GM21786 (cell line): ENCODE measurements around the gene NPAT.
A peak's percentile ranks its signal among the peaks of the same experiment; 100 is the strongest.

Source experiments
- ATAC-seq: cut with Tn5 transposase; IDR thresholded peaks from one replicate; pipeline ENCODE4 v1.9.1; 2021; ENCODE audit not compliant: unreplicated experiment

Gene NPAT

GRCh38 chr11:108222574-108223347, at the start of gene NPAT, which contains the start of gene ATM:
Gene NPAT (minus strand): TSS chr11:108222638. CDS start chr11:108222536, 102 bp downstream.
Gene ATM (plus strand): TSS chr11:108223067. CDS start chr11:108227625, 4,558 bp downstream.
- ATAC-seq = peak; percentile 78

GRCh38 chr11:108269583-108269982, 47.1 kb upstream of the NPAT start:
- no peak for ATAC-seq

- no peak for ATAC-seq
Measured at GRCh38 chr11:108253176-108253575, 30.7 kb upstream of the NPAT start.

GRCh38 chr11:108246885-108247284, 24.4 kb upstream of the NPAT start:
- no peak for ATAC-seq

- ATAC-seq = no peak
Measured at GRCh38 chr11:108246308-108246707, 23.9 kb upstream of the NPAT start.

- ATAC-seq = no peak
Measured at GRCh38 chr11:108242422-108242821, 20.0 kb upstream of the NPAT start.

GRCh38 chr11:108241330-108242037, 19.0 kb upstream of the NPAT start:
- ATAC-seq = no peak

- no peak for ATAC-seq
Measured at GRCh38 chr11:108239076-108239475, 16.6 kb upstream of the NPAT start.

GRCh38 chr11:108237058-108237481, 14.6 kb upstream of the NPAT start:
- peak; percentile 39 for ATAC-seq

- no peak for ATAC-seq
Measured at GRCh38 chr11:108235633-108236032, 13.2 kb upstream of the NPAT start.

GRCh38 chr11:108235192-108235591, 12.8 kb upstream of the NPAT start:
- no peak for ATAC-seq

- no peak for ATAC-seq
Measured at GRCh38 chr11:108233277-108233945, 11.0 kb upstream of the NPAT start.

GRCh38 chr11:108228251-108228650, 5.8 kb upstream of the NPAT start:
- no peak for ATAC-seq

GRCh38 chr11:108226036-108226435, 3.6 kb upstream of the NPAT start:
- ATAC-seq = no peak

- no peak for ATAC-seq
Measured at GRCh38 chr11:108224911-108225786, 2.7 kb upstream of the NPAT start.

- ATAC-seq = no peak
Measured at GRCh38 chr11:108224366-108224765, 1.9 kb upstream of the NPAT start.

GRCh38 chr11:108223348-108224149, 1.1 kb upstream of the NPAT start:
- ATAC-seq = peak; percentile 27

- ATAC-seq = no peak
Measured at GRCh38 chr11:108221911-108222573, 396 bp downstream of the NPAT start.

GRCh38 chr11:108221371-108221770, 1.1 kb downstream of the NPAT start:
- ATAC-seq = no peak
